Choroid plexus epithelial cell (primary cell): Measurements from ENCODE around the gene PITRM1.
"Not testable (repeated sequence)": the region's sequence is repeated elsewhere in the genome, so short reads cannot be mapped to it uniquely, and the experiment has no call there.

ENCODE experiments used
- DNase-seq: peaks from one replicate; pipeline ENCODE4 v3.0.0-alpha.2; 2010; ENCODE audit warnings: low read depth
- H3K4me3 ChIP-seq: 2 replicates; pipeline ENCODE4 v1.5.1; 2011; ENCODE audit warnings: low read depth, mild to moderate bottlenecking, control low read depth, low read length, moderate library complexity
- TF ChIP-seq, protein P1 (sequence below): conservative IDR thresholded peaks from 2 replicates; pipeline ENCODE4 v1.5.1; 2011; ENCODE audit warnings: low read depth, mild to moderate bottlenecking, control low read depth, inconsistent platforms, low read length, moderate library complexity

Gene PITRM1, protein sequence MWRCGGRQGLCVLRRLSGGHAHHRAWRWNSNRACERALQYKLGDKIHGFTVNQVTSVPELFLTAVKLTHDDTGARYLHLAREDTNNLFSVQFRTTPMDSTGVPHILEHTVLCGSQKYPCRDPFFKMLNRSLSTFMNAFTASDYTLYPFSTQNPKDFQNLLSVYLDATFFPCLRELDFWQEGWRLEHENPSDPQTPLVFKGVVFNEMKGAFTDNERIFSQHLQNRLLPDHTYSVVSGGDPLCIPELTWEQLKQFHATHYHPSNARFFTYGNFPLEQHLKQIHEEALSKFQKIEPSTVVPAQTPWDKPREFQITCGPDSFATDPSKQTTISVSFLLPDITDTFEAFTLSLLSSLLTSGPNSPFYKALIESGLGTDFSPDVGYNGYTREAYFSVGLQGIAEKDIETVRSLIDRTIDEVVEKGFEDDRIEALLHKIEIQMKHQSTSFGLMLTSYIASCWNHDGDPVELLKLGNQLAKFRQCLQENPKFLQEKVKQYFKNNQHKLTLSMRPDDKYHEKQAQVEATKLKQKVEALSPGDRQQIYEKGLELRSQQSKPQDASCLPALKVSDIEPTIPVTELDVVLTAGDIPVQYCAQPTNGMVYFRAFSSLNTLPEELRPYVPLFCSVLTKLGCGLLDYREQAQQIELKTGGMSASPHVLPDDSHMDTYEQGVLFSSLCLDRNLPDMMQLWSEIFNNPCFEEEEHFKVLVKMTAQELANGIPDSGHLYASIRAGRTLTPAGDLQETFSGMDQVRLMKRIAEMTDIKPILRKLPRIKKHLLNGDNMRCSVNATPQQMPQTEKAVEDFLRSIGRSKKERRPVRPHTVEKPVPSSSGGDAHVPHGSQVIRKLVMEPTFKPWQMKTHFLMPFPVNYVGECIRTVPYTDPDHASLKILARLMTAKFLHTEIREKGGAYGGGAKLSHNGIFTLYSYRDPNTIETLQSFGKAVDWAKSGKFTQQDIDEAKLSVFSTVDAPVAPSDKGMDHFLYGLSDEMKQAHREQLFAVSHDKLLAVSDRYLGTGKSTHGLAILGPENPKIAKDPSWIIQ

DNA sequence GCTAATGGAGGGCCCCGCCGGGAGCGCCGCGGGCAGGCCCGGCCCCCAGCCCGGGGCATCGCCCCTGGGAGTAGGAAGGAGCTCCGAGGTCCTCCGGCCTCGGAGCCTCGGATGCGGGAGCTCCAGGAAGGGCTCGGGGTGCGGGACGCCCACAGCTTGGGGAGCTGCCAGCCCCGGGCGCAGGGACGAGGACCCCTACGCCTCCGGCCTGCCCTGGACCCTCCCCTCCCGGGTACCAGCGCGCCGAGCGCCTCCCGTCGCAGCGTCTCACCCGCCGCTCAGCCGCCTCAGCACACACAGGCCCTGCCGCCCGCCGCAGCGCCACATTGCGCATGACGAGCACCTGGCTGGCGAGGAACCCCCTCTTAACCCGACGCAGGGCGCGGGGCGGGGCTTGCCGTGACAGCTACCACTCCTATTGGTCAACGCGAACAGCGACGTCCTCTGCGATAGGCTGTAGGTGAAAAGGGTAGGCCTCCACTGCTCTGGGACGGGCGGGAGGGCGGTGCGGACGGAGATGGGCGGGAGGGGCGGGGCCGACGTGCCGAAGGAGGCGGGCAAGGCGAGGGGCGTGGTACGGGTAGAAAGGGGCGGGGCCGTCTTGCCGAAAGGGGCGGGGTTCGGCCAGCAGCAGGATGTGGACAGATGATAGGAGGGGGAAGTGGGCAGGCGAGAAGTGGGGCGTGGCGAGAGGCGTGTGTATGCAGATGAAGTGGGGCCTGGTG lies at the start of gene PITRM1:
PITRM1 (minus strand) TSS at position 337 of the 725 bp plus-strand sequence; CDS start at position 327, 10 bp downstream.
- H3K4me3 ChIP-seq: peak within 1 kb of the TSS; percentile 94
- peak; percentile 100 for DNase-seq
- TF ChIP-seq, protein P1, sequence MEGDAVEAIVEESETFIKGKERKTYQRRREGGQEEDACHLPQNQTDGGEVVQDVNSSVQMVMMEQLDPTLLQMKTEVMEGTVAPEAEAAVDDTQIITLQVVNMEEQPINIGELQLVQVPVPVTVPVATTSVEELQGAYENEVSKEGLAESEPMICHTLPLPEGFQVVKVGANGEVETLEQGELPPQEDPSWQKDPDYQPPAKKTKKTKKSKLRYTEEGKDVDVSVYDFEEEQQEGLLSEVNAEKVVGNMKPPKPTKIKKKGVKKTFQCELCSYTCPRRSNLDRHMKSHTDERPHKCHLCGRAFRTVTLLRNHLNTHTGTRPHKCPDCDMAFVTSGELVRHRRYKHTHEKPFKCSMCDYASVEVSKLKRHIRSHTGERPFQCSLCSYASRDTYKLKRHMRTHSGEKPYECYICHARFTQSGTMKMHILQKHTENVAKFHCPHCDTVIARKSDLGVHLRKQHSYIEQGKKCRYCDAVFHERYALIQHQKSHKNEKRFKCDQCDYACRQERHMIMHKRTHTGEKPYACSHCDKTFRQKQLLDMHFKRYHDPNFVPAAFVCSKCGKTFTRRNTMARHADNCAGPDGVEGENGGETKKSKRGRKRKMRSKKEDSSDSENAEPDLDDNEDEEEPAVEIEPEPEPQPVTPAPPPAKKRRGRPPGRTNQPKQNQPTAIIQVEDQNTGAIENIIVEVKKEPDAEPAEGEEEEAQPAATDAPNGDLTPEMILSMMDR: no peak

- H3K4me3 ChIP-seq: peak overlapping the region; percentile 34
- DNase-seq: peak; percentile 83
- TF ChIP-seq, protein P1: peak; percentile 61
Observed at GRCh38 chr10:3222068-3222467, 49.5 kb upstream of the PITRM1 start.

GRCh38 chr10:3221601-3222000 lies 49.0 kb upstream of the PITRM1 start:
- not testable (repeated sequence) for H3K4me3 ChIP-seq

GRCh38 chr10:3220853-3221252 lies 48.3 kb upstream of the PITRM1 start:
- peak; percentile 69 for DNase-seq
- H3K4me3 ChIP-seq: no peak overlapping the region
- TF ChIP-seq, protein P1: no peak

More at GRCh38 chr10:3221601-3222000, 49.0 kb upstream of the PITRM1 start:
- not testable (repeated sequence) for DNase-seq

- not testable (repeated sequence) for DNase-seq, H3K4me3 ChIP-seq
Observed at GRCh38 chr10:3219021-3219628, 46.5 kb upstream of the PITRM1 start.

DNA sequence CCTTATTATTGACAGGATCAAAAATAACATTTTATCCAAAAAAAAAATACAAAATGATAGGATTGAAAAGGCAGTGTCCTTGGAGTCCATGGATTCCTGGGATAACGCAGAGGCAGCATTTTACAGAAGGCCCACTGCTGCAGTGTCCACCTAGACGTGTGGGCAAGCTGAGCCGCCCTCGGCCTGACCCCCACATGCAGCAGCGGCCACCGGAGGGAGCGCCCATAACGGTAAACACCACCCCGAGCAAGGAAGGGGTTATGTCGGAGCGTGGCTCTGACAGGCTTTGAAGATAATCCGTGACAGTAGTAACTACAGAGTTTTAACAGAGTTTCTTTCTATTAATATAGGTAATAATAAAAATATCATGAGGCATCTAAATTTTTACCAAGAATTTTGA lies 45.3 kb upstream of the PITRM1 start:
- DNase-seq: no peak
- TF ChIP-seq, protein P1: no peak
- H3K4me3 ChIP-seq: no peak overlapping the region

GRCh38 chr10:3217301-3217700 lies 44.7 kb upstream of the PITRM1 start:
- no peak overlapping the region for H3K4me3 ChIP-seq
- TF ChIP-seq, protein P1: no peak
- peak; percentile 88 for DNase-seq
